Stimulated activated naive B cell treated with anti-CD40 and anti-IgM and Interleukin-4, amounts not matched to agents 10 μg/mL and 1 μg/mL and 100 μg/mL, for 72 hours (primary cell): ENCODE results near the gene UAP1.
A peak's percentile ranks its signal among the peaks of the same experiment; 100 is the strongest.

ENCODE experiments used
- ATAC-seq, 2 donors: fragments of 150-1000 bp; cut with Tn5 transposase; replicated peaks; 2 replicates each; pipeline ENCODE4 v1.10.0; 2021; ENCODE audit warnings: moderate library complexity in 1 of 2
- DNase-seq: peaks from one replicate; pipeline ENCODE4 v3.0.0; 2021
- H3K27ac Mint-ChIP-seq: one replicate; pipeline ENCODE4 v1.8.0; 2022; ENCODE audit warnings: mild to moderate bottlenecking, mixed read lengths
- H3K27me3 Mint-ChIP-seq, 2 donors: one replicate each; pipeline ENCODE4 v1.8.0; 2022; ENCODE audit warnings: mixed read lengths in 2 of 2
- H3K36me3 Mint-ChIP-seq, 2 donors: one replicate each; pipeline ENCODE4 v1.8.0; 2022; ENCODE audit warnings: mixed read lengths in 2 of 2, mild to moderate bottlenecking in 1 of 2
- H3K4me1 Mint-ChIP-seq, 2 donors: one replicate each; pipeline ENCODE4 v1.8.0; 2022; ENCODE audit warnings: mixed read lengths in 2 of 2, mild to moderate bottlenecking in 1 of 2
- H3K4me3 Mint-ChIP-seq, 2 donors: one replicate each; pipeline ENCODE4 v1.8.0; 2022; ENCODE audit warnings: mild to moderate bottlenecking in 2 of 2, mixed read lengths in 2 of 2, moderate library complexity in 1 of 2
- H3K9me3 Mint-ChIP-seq, 2 donors: one replicate each; pipeline ENCODE4 v1.8.0; 2022; ENCODE audit warnings: mixed read lengths in 2 of 2, mild to moderate bottlenecking in 1 of 2

UAP1 gene

GRCh38 chr1:162561616-162562469 is at the start of gene UAP1:
TSS of gene UAP1 (plus strand) at chr1:162561722. CDS start at chr1:162566069, 4,347 bp downstream.
- Mint-ChIP-seq H3K27me3 (no peaks in the 10 kb centered on the region), H3K9me3 (no peaks in the 10 kb centered on the region), H3K27ac (peak within 1 kb of the TSS; percentile 98), H3K4me3 (peak within 1 kb of the TSS; percentile 82 to 99), H3K36me3 (peaks cover 4 to 13% of the 10 kb centered on the region in 2 donors), H3K4me1 (peaks cover 18 to 25% of the 10 kb centered on the region in 2 donors)
- ATAC-seq (peak; percentile 63), DNase-seq (no peak)

GRCh38 chr1:162527314-162527713 is 34.2 kb upstream of the UAP1 start:
- Mint-ChIP-seq H3K27me3 (no peaks in the 10 kb centered on the region), H3K9me3 (no peaks in the 10 kb centered on the region), H3K27ac (no peak overlapping the region), H3K4me1 (peaks cover 17 to 18% of the 10 kb centered on the region in 2 donors), H3K36me3 (peaks cover 18 to 37% of the 10 kb centered on the region in 2 donors), H3K4me3 (no peak overlapping the region)
- ATAC-seq (no peak), DNase-seq (no peak)

GRCh38 chr1:162530307-162530987 is 31.1 kb upstream of the UAP1 start:
- Mint-ChIP-seq H3K4me3 (peak overlapping the region in 1 of 2 donors; percentile 3), H3K36me3 (peaks cover 11 to 23% of the 10 kb centered on the region in 2 donors), H3K27me3 (no peaks in the 10 kb centered on the region), H3K27ac (peak overlapping the region; percentile 74), H3K4me1 (peaks cover 17 to 18% of the 10 kb centered on the region in 2 donors), H3K9me3 (no peaks in the 10 kb centered on the region)
- ATAC-seq (peak; percentile 99), DNase-seq (peak; percentile 39)

GRCh38 chr1:162530988-162531319 is 30.6 kb upstream of the UAP1 start:
- no peak overlapping the region for H3K4me3 Mint-ChIP-seq
- no peak for ATAC-seq

GRCh38 chr1:162535501-162535900 is 26.0 kb upstream of the UAP1 start:
- Mint-ChIP-seq H3K36me3 (peaks cover 7 to 11% of the 10 kb centered on the region in 2 donors), H3K9me3 (no peaks in the 10 kb centered on the region), H3K4me1 (peaks cover 8 to 11% of the 10 kb centered on the region in 2 donors), H3K4me3 (no peak overlapping the region), H3K27ac (no peak overlapping the region), H3K27me3 (no peaks in the 10 kb centered on the region)
- ATAC-seq (no peak), DNase-seq (no peak)

More at GRCh38 chr1:162530988-162531319, 30.6 kb upstream of the UAP1 start:
- Mint-ChIP-seq H3K9me3 (no peaks in the 10 kb centered on the region), H3K4me1 (peaks cover 17 to 18% of the 10 kb centered on the region in 2 donors), H3K36me3 (peaks cover 11 to 23% of the 10 kb centered on the region in 2 donors), H3K27me3 (no peaks in the 10 kb centered on the region), H3K27ac (peak overlapping the region; percentile 15)
- no peak for DNase-seq

GRCh38 chr1:162536511-162536910 is 25.0 kb upstream of the UAP1 start:
- H3K9me3 Mint-ChIP-seq, result no peaks in the 10 kb centered on the region
- H3K4me3 Mint-ChIP-seq, result no peak overlapping the region
- H3K4me1 Mint-ChIP-seq, result peaks cover 0 to 3% of the 10 kb centered on the region in 2 donors
- no peaks in the 10 kb centered on the region for H3K27me3 Mint-ChIP-seq
- ATAC-seq, result no peak
- DNase-seq, result no peak
- H3K36me3 Mint-ChIP-seq, result peaks cover 9 to 16% of the 10 kb centered on the region in 2 donors
- no peak overlapping the region for H3K27ac Mint-ChIP-seq

- H3K27ac Mint-ChIP-seq, result no peak overlapping the region
Measured at GRCh38 chr1:162537216-162537615, 24.3 kb upstream of the UAP1 start.

DNA sequence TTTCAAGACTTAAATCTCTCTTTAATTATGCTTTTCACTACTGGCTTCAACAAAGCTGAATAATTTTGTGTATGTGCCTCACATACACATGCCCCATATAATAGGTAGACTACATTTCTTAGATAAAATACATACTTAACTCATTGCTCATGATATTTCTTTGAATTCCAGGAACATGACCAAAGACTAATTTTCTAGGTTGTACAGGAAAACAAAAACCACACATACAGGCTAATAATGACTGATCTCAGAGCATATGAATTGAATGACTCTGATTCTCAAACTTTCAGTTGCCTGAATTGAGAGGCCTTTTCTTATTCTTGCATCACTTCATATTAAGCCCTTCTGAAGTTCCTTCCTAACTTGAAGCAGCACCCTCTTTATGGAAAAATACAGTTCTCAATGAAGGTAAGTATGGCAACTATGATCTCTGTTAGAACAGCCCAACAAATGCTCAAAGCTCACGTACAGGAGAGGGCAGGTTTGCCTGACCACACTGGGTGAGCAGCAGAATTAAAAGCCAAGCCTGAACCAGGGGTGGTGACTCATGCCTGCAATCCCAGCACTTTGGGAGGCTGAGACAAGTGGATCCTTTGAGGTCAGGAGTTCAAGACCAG is 22.6 kb upstream of the UAP1 start:
- no peak for DNase-seq

More at GRCh38 chr1:162537216-162537615, 24.3 kb upstream of the UAP1 start:
- Mint-ChIP-seq H3K27me3 (no peaks in the 10 kb centered on the region), H3K36me3 (peaks cover 6 to 12% of the 10 kb centered on the region in 2 donors), H3K4me1 (no peaks in the 10 kb centered on the region), H3K4me3 (no peak overlapping the region), H3K9me3 (no peaks in the 10 kb centered on the region)
- DNase-seq (no peak), ATAC-seq (no peak)

DNA sequence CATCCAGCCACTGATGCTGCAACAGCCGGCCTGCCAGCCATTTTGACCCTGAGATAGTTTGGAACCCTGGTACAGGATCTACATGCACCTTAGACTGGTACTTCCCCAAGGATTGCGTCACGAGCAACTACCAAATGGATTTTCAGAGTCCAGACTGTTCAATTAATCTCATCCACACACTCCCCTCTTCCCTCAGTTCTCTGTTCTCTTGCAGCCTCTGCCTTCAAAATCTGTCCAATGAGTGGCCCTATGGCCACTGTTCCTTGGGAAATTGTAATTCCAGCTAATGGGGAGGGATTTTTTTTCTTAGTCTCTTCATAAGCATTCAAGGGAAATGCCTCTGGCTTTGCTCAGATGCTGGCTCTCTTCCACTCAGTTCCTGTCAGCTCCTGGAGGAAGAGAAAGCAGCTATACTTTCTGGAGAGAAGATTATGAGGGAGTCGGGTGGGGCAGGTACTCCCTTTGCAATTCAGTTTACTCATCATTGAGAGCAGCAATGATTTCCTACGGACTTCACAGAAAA is 19.8 kb upstream of the UAP1 start:
- Mint-ChIP-seq H3K27ac (no peak overlapping the region), H3K9me3 (peaks cover 3 to 8% of the 10 kb centered on the region in 2 donors), H3K4me1 (no peaks in the 10 kb centered on the region), H3K27me3 (no peaks in the 10 kb centered on the region), H3K4me3 (no peak overlapping the region), H3K36me3 (peaks cover 4 to 10% of the 10 kb centered on the region in 2 donors)
- ATAC-seq, result no peak
- no peak for DNase-seq

More for the DNA sequence above, 22.6 kb upstream of the UAP1 start:
- Mint-ChIP-seq H3K27ac (no peak overlapping the region), H3K27me3 (no peaks in the 10 kb centered on the region), H3K4me3 (no peak overlapping the region), H3K36me3 (peaks cover 6 to 18% of the 10 kb centered on the region in 2 donors), H3K4me1 (no peaks in the 10 kb centered on the region), H3K9me3 (peaks cover 3 to 8% of the 10 kb centered on the region in 2 donors)
- ATAC-seq, result no peak

- H3K27me3 Mint-ChIP-seq, result no peaks in the 10 kb centered on the region
- DNase-seq (no peak), ATAC-seq (no peak)
- H3K9me3 Mint-ChIP-seq, result peaks cover 3 to 8% of the 10 kb centered on the region in 2 donors
- H3K27ac Mint-ChIP-seq, result no peak overlapping the region
- peaks cover 4 to 10% of the 10 kb centered on the region in 2 donors for H3K36me3 Mint-ChIP-seq
- no peak overlapping the region for H3K4me3 Mint-ChIP-seq
- H3K4me1 Mint-ChIP-seq, result no peaks in the 10 kb centered on the region
Measured at GRCh38 chr1:162543228-162543627, 18.3 kb upstream of the UAP1 start.

DNA sequence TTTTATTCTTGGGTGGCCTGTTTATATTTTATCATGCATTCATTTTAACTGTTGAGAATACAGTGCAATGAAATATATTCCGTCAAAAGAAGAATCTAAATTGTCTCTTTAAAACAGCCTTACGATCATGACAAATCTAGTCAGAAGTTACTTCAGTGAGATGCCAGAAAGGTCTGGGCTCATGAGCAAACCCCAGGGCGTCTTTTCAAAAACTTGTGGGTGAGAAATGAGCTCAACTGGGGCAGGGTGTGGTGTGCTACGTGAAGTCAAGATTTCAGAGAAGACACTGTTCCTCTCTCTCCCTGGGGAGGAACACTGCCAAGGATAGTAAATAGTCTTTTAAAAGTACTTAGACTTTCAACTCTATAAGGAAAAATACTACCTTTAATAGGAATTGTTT is 13.4 kb upstream of the UAP1 start:
- Mint-ChIP-seq H3K27me3 (no peaks in the 10 kb centered on the region), H3K9me3 (peaks cover 2 to 3% of the 10 kb centered on the region in 2 donors), H3K4me3 (no peak overlapping the region), H3K36me3 (peaks cover 2 to 4% of the 10 kb centered on the region in 2 donors), H3K27ac (no peak overlapping the region), H3K4me1 (no peaks in the 10 kb centered on the region)
- DNase-seq, result no peak
- no peak for ATAC-seq

DNA sequence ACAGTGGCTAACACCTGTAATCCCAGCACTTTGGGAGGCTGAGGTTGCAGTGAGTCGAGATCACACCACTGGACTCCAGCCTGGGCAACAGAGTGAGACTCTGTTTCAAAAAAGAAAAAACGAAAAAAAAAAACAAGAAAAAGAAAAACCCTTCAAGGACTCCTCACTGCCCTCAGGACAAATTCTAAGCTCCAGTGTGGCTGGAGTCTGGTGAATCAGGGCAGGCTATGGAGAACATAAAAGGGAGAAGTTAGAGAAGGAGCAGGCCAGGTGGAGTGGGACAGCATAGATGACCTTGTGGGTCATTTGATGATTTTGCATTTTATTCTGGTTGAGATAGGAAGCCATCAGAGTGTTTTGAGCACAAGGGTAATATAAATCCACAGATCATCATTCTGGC is 12.5 kb upstream of the UAP1 start:
- no peaks in the 10 kb centered on the region for H3K4me1 Mint-ChIP-seq
- no peak overlapping the region for H3K4me3 Mint-ChIP-seq
- no peaks in the 10 kb centered on the region for H3K36me3 Mint-ChIP-seq
- no peaks in the 10 kb centered on the region for H3K27me3 Mint-ChIP-seq
- ATAC-seq (no peak), DNase-seq (no peak)
- H3K27ac Mint-ChIP-seq, result no peak overlapping the region
- H3K9me3 Mint-ChIP-seq, result no peaks in the 10 kb centered on the region

DNA sequence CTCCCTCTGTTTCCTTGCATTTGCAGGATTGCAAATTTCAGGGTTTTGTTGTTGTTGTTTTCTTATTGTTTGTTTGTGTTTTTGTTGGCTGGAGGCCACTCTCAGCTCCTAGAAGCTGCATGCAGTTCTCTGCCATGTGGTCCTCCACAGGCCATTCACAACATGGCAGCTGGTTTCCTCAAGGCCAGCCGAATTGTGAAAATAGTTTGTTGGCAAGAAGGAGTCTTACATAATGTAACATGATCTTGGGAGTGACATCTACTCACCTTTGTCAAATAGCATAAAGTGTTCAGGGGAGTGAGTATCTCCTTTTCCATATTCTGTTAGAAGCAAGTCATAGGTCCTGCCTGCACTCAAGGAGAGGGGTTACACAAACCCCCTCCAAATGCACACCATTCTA is 10.6 kb upstream of the UAP1 start:
- H3K27me3 Mint-ChIP-seq, result no peaks in the 10 kb centered on the region
- H3K27ac Mint-ChIP-seq, result no peak overlapping the region
- H3K4me3 Mint-ChIP-seq, result no peak overlapping the region
- DNase-seq (no peak), ATAC-seq (no peak)
- no peaks in the 10 kb centered on the region for H3K9me3 Mint-ChIP-seq
- H3K4me1 Mint-ChIP-seq, result no peaks in the 10 kb centered on the region
- no peaks in the 10 kb centered on the region for H3K36me3 Mint-ChIP-seq

DNA sequence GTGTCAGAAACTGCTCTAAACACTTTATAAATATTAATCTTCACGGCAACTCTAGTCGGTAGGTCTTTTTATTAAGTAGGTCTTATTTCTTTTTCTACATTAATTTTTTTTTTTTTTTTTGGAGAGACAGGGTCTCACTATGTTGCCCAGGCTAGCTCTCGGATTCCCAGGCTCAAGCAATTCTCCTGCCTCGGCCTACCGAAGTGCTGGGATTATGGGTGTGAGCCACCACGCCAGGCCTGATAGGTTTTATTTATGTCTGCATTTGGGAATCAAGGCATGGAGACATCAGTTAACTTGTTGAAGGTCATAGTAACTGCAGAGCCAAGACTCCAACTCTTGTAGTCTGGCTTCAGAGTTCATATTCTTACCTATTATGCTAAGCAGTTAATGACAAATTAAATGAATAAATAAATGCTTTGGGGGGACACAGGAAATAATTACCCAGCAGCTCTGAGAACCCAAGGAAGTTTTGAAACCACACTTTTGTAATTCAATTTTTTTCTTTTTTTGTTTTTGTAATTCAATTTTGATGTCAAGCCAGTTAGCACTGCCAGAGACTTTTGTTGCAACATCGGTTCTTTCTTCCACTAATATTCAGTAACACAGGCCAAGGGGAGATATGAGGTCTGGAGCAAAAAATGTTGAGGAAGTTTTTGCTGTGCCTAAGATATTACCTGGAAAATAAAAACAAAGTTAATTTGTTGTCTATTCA is 9.4 kb upstream of the UAP1 start:
- H3K27me3 Mint-ChIP-seq, result no peaks in the 10 kb centered on the region
- H3K9me3 Mint-ChIP-seq, result no peaks in the 10 kb centered on the region
- no peaks in the 10 kb centered on the region for H3K4me1 Mint-ChIP-seq
- no peak for ATAC-seq
- no peak for DNase-seq
- no peak overlapping the region for H3K4me3 Mint-ChIP-seq
- H3K27ac Mint-ChIP-seq, result no peak overlapping the region
- H3K36me3 Mint-ChIP-seq, result no peaks in the 10 kb centered on the region
